HEK293 (cell line): ENCODE results near the gene LAMA4.

Experiments used
- CTCF ChIA-PET: fragments of 350-600 bp; formaldehyde crosslinking; extraction: SDS; loops from one replicate; lab custom pipeline; 2021; ENCODE audit warnings: antibody characterized with exemption; lab: Yijun Ruan, JAX
- POLR2A ChIA-PET: fragments of 300-600 bp; formaldehyde crosslinking; extraction: SDS; loops from one replicate; lab custom pipeline; 2020; ENCODE audit warnings: antibody characterized with exemption, inconsistent platforms; lab: Yijun Ruan, JAX
- H3K27ac ChIP-seq: fragments of 200-500 bp; sonication (Bioruptor generic); 2 replicates; pipeline ENCODE4 v1.5.1; 2014; ENCODE audit warnings: low read depth, low read length, control low read depth, inconsistent platforms; ENCODE audit errors: extremely low read depth
- H3K36me3 ChIP-seq, 2 experiments: fragments of 200-500 bp in 1 of 2; sonication (Bioruptor generic) in 1 of 2; 1 replicate in 1 of 2; 2 replicates in 1 of 2; pipeline ENCODE4 v1.5.1; 2014 to 2017; ENCODE audit warnings: inconsistent platforms in 2 of 2, low read length in 2 of 2; ENCODE audit not compliant: control insufficient read depth in 2 of 2, insufficient read depth in 1 of 2
- H3K4me1 ChIP-seq: fragments of 200-500 bp; sonication (Bioruptor generic); 2 replicates; pipeline ENCODE4 v1.5.1; 2014; ENCODE audit warnings: mild to moderate bottlenecking, low read length, inconsistent platforms; ENCODE audit not compliant: control insufficient read depth, insufficient read depth
- H3K4me3 ChIP-seq: 2 replicates; pipeline ENCODE4 v1.5.1; 2011; ENCODE audit warnings: low read depth, mild to moderate bottlenecking, control low read depth, low read length, moderate library complexity
- H3K9me3 ChIP-seq: fragments of 200-500 bp; sonication (Bioruptor generic); 2 replicates; pipeline ENCODE4 v1.5.1; 2014; ENCODE audit warnings: low read depth, low read length, inconsistent platforms; ENCODE audit not compliant: control insufficient read depth, insufficient read depth
- MZF1 ChIP-seq: fragments of 450-650 bp; formaldehyde crosslinking; IDR thresholded peaks from 2 replicates; pipeline ENCODE4 v1.5.1; 2017; ENCODE audit warnings: missing biosample characterization, missing genetic modification characterization, borderline replicate concordance
- OSR2 ChIP-seq: fragments of 450-650 bp; formaldehyde crosslinking; IDR thresholded peaks from 2 replicates; pipeline ENCODE4 v1.5.1; 2016; ENCODE audit warnings: missing biosample characterization, missing genetic modification characterization
- PRDM2 ChIP-seq: fragments of 450-650 bp; formaldehyde crosslinking; IDR thresholded peaks from 2 replicates; pipeline ENCODE4 v1.5.1; 2016; ENCODE audit warnings: missing biosample characterization, missing genetic modification characterization, borderline replicate concordance
- PRDM4 ChIP-seq: fragments of 450-650 bp; formaldehyde crosslinking; IDR thresholded peaks from 2 replicates; pipeline ENCODE4 v1.5.1; 2017; ENCODE audit warnings: missing biosample characterization, missing genetic modification characterization
- SCRT1 ChIP-seq: fragments of 450-650 bp; formaldehyde crosslinking; IDR thresholded peaks from 2 replicates; pipeline ENCODE4 v1.5.1; 2016; ENCODE audit warnings: missing biosample characterization, missing genetic modification characterization, borderline replicate concordance
- SCRT2 ChIP-seq: fragments of 450-650 bp; formaldehyde crosslinking; IDR thresholded peaks from 2 replicates; pipeline ENCODE4 v1.5.1; 2016; ENCODE audit warnings: missing biosample characterization, missing genetic modification characterization
- SP7 ChIP-seq: fragments of 450-650 bp; formaldehyde crosslinking; IDR thresholded peaks from 2 replicates; pipeline ENCODE4 v1.5.1; 2016; ENCODE audit warnings: missing biosample characterization, missing genetic modification characterization
- ZBTB11 ChIP-seq: fragments of 450-650 bp; formaldehyde crosslinking; conservative IDR thresholded peaks from 2 replicates; pipeline ENCODE4 v1.5.1; 2016; ENCODE audit warnings: low read depth, missing biosample characterization, missing genetic modification characterization
- ZBTB7A ChIP-seq: fragments of 450-650 bp; formaldehyde crosslinking; IDR thresholded peaks from 2 replicates; pipeline ENCODE4 v1.5.1; 2016; ENCODE audit warnings: low read depth, missing biosample characterization, missing genetic modification characterization
- ZFP41 ChIP-seq: fragments of 450-650 bp; formaldehyde crosslinking; IDR thresholded peaks from 2 replicates; pipeline ENCODE4 v1.5.1; 2016; ENCODE audit warnings: missing biosample characterization, missing genetic modification characterization, borderline replicate concordance
- ZIC2 ChIP-seq: fragments of 450-650 bp; formaldehyde crosslinking; IDR thresholded peaks from 2 replicates; pipeline ENCODE4 v1.5.1; 2016; ENCODE audit warnings: missing biosample characterization, missing genetic modification characterization
- ZNF132 ChIP-seq: fragments of 450-650 bp; formaldehyde crosslinking; IDR thresholded peaks from 2 replicates; pipeline ENCODE4 v1.5.1; 2017; ENCODE audit warnings: missing biosample characterization, missing genetic modification characterization, borderline replicate concordance
- ZNF133 ChIP-seq: fragments of 450-650 bp; formaldehyde crosslinking; IDR thresholded peaks from 2 replicates; pipeline ENCODE4 v1.5.1; 2016; ENCODE audit warnings: missing biosample characterization, missing genetic modification characterization
- ZNF155 ChIP-seq: fragments of 450-650 bp; formaldehyde crosslinking; IDR thresholded peaks from 2 replicates; pipeline ENCODE4 v1.5.1; 2016; ENCODE audit warnings: missing biosample characterization, missing genetic modification characterization
- ZNF175 ChIP-seq: fragments of 450-650 bp; formaldehyde crosslinking; IDR thresholded peaks from 2 replicates; pipeline ENCODE4 v1.5.1; 2016; ENCODE audit warnings: missing biosample characterization, missing genetic modification characterization
- ZNF184 ChIP-seq: fragments of 450-650 bp; IDR thresholded peaks from 2 replicates; pipeline ENCODE4 v1.5.1; 2018; ENCODE audit warnings: missing biosample characterization, mild to moderate bottlenecking, missing genetic modification characterization
- ZNF37A ChIP-seq: fragments of 450-650 bp; IDR thresholded peaks from 2 replicates; pipeline ENCODE4 v1.5.1; 2018; ENCODE audit warnings: missing biosample characterization, missing genetic modification characterization
- ZNF394 ChIP-seq: fragments of 450-650 bp; formaldehyde crosslinking; IDR thresholded peaks from 2 replicates; pipeline ENCODE4 v1.5.1; 2016; ENCODE audit warnings: missing biosample characterization, missing genetic modification characterization, mild to moderate bottlenecking, moderate library complexity, borderline replicate concordance
- ZNF660 ChIP-seq: fragments of 450-650 bp; IDR thresholded peaks from 2 replicates; pipeline ENCODE4 v1.5.1; 2018; ENCODE audit warnings: missing biosample characterization, mild to moderate bottlenecking, missing genetic modification characterization
- ZNF792 ChIP-seq: fragments of 450-650 bp; formaldehyde crosslinking; IDR thresholded peaks from 2 replicates; pipeline ENCODE4 v1.5.1; 2016; ENCODE audit warnings: missing biosample characterization, missing genetic modification characterization
- ZSCAN23 ChIP-seq: fragments of 450-650 bp; formaldehyde crosslinking; IDR thresholded peaks from 2 replicates; pipeline ENCODE4 v1.5.1; 2016; ENCODE audit warnings: missing biosample characterization, missing genetic modification characterization
- TF ChIP-seq, protein P1 (sequence below): fragments of 450-650 bp; formaldehyde crosslinking; IDR thresholded peaks from 2 replicates; pipeline ENCODE4 v1.5.1; 2017; ENCODE audit warnings: missing biosample characterization, missing genetic modification characterization

Gene LAMA4

GRCh38 chr6:112087136-112087911, 167.0 kb downstream of the LAMA4 start, which contains the start of the genes FAM229B and TUBE1:
Gene FAM229B, plus strand, starts transcription at chr6:112087591. Its CDS starts 11,693 bp downstream, at chr6:112099284.
Gene TUBE1, minus strand, starts transcription at chr6:112087482. Its CDS starts 48 bp downstream, at chr6:112087434.
- peak within 1 kb of the TSS; percentile 83 for H3K4me3 ChIP-seq
- TF ChIP-seq ZSCAN23 = 0 out of 2 replicates have a peak, but pooled peaks have one; percentile 40
- TF ChIP-seq PRDM4 (tag by site-specific recombination) = no peak
- no peak for TF ChIP-seq ZNF184
- TF ChIP-seq ZNF175 (tag by site-specific recombination) = no peak
- no peak for TF ChIP-seq ZIC2 (tag by site-specific recombination)
- TF ChIP-seq ZNF133 = no peak
- peak; percentile 63; the same call in 1 of the 2 replicates for TF ChIP-seq ZNF660 (tag by site-specific recombination)
- TF ChIP-seq ZBTB11 (tag by site-specific recombination) = peak; percentile 45; the same call in 1 of the 2 replicates
- TF ChIP-seq ZFP41 (tag by site-specific recombination) = no peak
- peak; percentile 70 for TF ChIP-seq SP7 (tag by site-specific recombination)
- no peak for TF ChIP-seq ZNF155 (tag by site-specific recombination)
- TF ChIP-seq ZBTB7A (tag by site-specific recombination) = no peak
- no peak for TF ChIP-seq ZNF792 (tag by site-specific recombination)
- TF ChIP-seq ZNF37A (tag by site-specific recombination) = no peak
- peak; percentile 66 for TF ChIP-seq SCRT2 (tag by site-specific recombination)
- no peak for TF ChIP-seq PRDM2 (tag by site-specific recombination)
- TF ChIP-seq, protein P1, sequence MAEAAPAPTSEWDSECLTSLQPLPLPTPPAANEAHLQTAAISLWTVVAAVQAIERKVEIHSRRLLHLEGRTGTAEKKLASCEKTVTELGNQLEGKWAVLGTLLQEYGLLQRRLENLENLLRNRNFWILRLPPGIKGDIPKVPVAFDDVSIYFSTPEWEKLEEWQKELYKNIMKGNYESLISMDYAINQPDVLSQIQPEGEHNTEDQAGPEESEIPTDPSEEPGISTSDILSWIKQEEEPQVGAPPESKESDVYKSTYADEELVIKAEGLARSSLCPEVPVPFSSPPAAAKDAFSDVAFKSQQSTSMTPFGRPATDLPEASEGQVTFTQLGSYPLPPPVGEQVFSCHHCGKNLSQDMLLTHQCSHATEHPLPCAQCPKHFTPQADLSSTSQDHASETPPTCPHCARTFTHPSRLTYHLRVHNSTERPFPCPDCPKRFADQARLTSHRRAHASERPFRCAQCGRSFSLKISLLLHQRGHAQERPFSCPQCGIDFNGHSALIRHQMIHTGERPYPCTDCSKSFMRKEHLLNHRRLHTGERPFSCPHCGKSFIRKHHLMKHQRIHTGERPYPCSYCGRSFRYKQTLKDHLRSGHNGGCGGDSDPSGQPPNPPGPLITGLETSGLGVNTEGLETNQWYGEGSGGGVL (tag by site-specific recombination) = no peak
- TF ChIP-seq ZNF132 (tag by site-specific recombination) = no peak
- no peak for TF ChIP-seq MZF1
- TF ChIP-seq SCRT1 (tag by site-specific recombination) = no peak
- TF ChIP-seq ZNF394 = peak; percentile 9; the same call in 1 of the 2 replicates
- no peak for TF ChIP-seq OSR2 (tag by site-specific recombination)

More at GRCh38 chr6:112087136-112087911, 167.0 kb downstream of the LAMA4 start, which contains the start of the genes FAM229B and TUBE1:
- POLR2A ChIA-PET = interaction anchor here (0.6 to 1.8 kb wide), 21 partner anchors 12 to 1412 kb away, joined by 3 to 8 read pairs (median 3); partner anchors contain the start of genes FYN and LAMA4
- CTCF ChIA-PET = interaction anchor here (0.6 to 3.7 kb wide), 25 partner anchors 9 to 1638 kb away, joined by 3 to 32 read pairs (median 4); no protein-coding TSS in a partner anchor
- peaks cover 0 to 26% of the 10 kb centered on the region in 2 experiments; a peak in 2 of 3 replicates for H3K36me3 ChIP-seq
- H3K27ac ChIP-seq = peak within 1 kb of the TSS; percentile 76
- peaks cover 4% of the 10 kb centered on the region; the same call in 1 of the 2 replicates for H3K4me1 ChIP-seq
- H3K9me3 ChIP-seq = no peaks in the 10 kb centered on the region
